Temporal lobe (tissue), 2 donors: Measurements from ENCODE around the gene NVL. TPM values are rescaled to one million over a fixed set of nuclear protein-coding genes. Genes with fewer than 3 reads are reported as not detected.

Experiments used
- small RNA-seq: library from RNA; depleted of rRNA; stranded (forward); fragments of <200 nt; gene quantifications from one replicate; pipeline ENCODE3, GENCODE V24; 2014; ENCODE audit warnings: low replicate concordance
- total RNA-seq: library from RNA; depleted of rRNA; stranded (reverse); fragments of >200 nt; gene quantifications from one replicate; pipeline ENCODE4 v1.2.3, GENCODE V29; 2014

The NVL gene
- total RNA-seq, 1 donor from 2014 or later, result 30.7 TPM

Small RNAs within 50 kb of the gene (small RNA-seq; reads per million reads assigned to genes)
- gene MIR320B2 (not detected), gene RF00139 (not detected), gene RNU6-1008P (not detected)

Other genes starting within 250 kb of the NVL start
- gene FBXO28, start 216.1 kb downstream of the NVL start, total RNA-seq, result 34.7 TPM
- gene DEGS1, start 146.9 kb downstream of the NVL start, total RNA-seq, result 45.7 TPM
- 15.7 TPM for gene CNIH4, start 26.7 kb upstream of the NVL start, total RNA-seq
- gene WDR26, start 104.6 kb upstream of the NVL start, total RNA-seq, result 79.4 TPM